ENCODE results near the gene ITSN2. TPM values are rescaled to one million over a fixed set of nuclear protein-coding genes. Genes with fewer than 3 reads are reported as not detected.

Gene ITSN2
- total and polyA plus RNA-seq, 2 experiments from 2014 or later = 20.3 to 34.4 TPM

GRCh38 chr2:24332791-24333540 is 27.4 kb downstream of the ITSN2 start:
- H4K20me1 ChIP-seq (ENCODE audit: insufficient read depth, poor library complexity, severe bottlenecking) = peaks cover 5% of the 10 kb centered on the region
- H3K4me3 ChIP-seq = no peak overlapping the region
- H3K27me3 ChIP-seq = no peaks in the 10 kb centered on the region
- H3K4me2 ChIP-seq = no peak overlapping the region
- TF ChIP-seq EZH2phosphoT487 (IDR thresholded peaks at IDR 0.05; ENCODE audit: low read depth, severe bottlenecking, unreplicated experiment) (no peak), EZH2 (IDR thresholded peaks at IDR 0.05; ENCODE audit: borderline replicate concordance) (no peak)
- no peaks in the 10 kb centered on the region for H3K4me1 ChIP-seq (ENCODE audit: insufficient read depth)
- no peak for DNase-seq (ENCODE audit: low spot score)
- no peaks in the 10 kb centered on the region for H3K36me3 ChIP-seq (replicated peaks; ENCODE audit: insufficient read depth, low read depth)
- peaks cover 74% of the 10 kb centered on the region for H3K79me2 ChIP-seq
- H3K9me2 ChIP-seq (replicated peaks; ENCODE audit: insufficient read depth) = no peaks in the 10 kb centered on the region
- no peaks in the 10 kb centered on the region for H3K9me3 ChIP-seq (ENCODE audit: low read depth)
- WGBS (ENCODE audit: low lambda C conversion rate, missing lambda C conversion rate) = 76% methylated on average over 2 of the region's 2 CpGs
- no peak overlapping the region for H3K27ac ChIP-seq
- no peak overlapping the region for H2AFZ ChIP-seq

- no peak overlapping the region for H3K4me3 ChIP-seq
- no peak overlapping the region for H2AFZ ChIP-seq
- DNase-seq (ENCODE audit: low spot score) = no peak
- H3K79me2 ChIP-seq = peaks cover 57% of the 10 kb centered on the region
- TF ChIP-seq EZH2phosphoT487 (IDR thresholded peaks at IDR 0.05; ENCODE audit: low read depth, severe bottlenecking, unreplicated experiment) (no peak), EZH2 (IDR thresholded peaks at IDR 0.05; ENCODE audit: borderline replicate concordance) (no peak), CTCF (IDR thresholded peaks at IDR 0.05; ENCODE audit: poor library complexity) (no peak)
- no peaks in the 10 kb centered on the region for H3K27me3 ChIP-seq
- no peak overlapping the region for H3K27ac ChIP-seq
- H3K4me2 ChIP-seq = no peak overlapping the region
- no peaks in the 10 kb centered on the region for H3K36me3 ChIP-seq (replicated peaks; ENCODE audit: insufficient read depth, low read depth)
- no peaks in the 10 kb centered on the region for H3K4me1 ChIP-seq (ENCODE audit: insufficient read depth)
- peaks cover 6% of the 10 kb centered on the region for H4K20me1 ChIP-seq (ENCODE audit: insufficient read depth, poor library complexity, severe bottlenecking)
- H3K9me2 ChIP-seq (replicated peaks; ENCODE audit: insufficient read depth) = no peaks in the 10 kb centered on the region
- no peaks in the 10 kb centered on the region for H3K9me3 ChIP-seq (ENCODE audit: low read depth)
- 94% methylated on average over 11 of the region's 11 CpGs for WGBS (ENCODE audit: low lambda C conversion rate, missing lambda C conversion rate)
Observed at GRCh38 chr2:24330161-24330560, 30.2 kb downstream of the ITSN2 start.

GRCh38 chr2:24329700-24330099 is 30.6 kb downstream of the ITSN2 start:
- Histone ChIP-seq H3K36me3 (replicated peaks; ENCODE audit: insufficient read depth, low read depth) (no peaks in the 10 kb centered on the region), H3K4me3 (no peak overlapping the region), H3K27me3 (no peaks in the 10 kb centered on the region), H3K27ac (no peak overlapping the region), H3K4me2 (no peak overlapping the region), H3K9me3 (ENCODE audit: low read depth) (no peaks in the 10 kb centered on the region), H3K4me1 (ENCODE audit: insufficient read depth) (no peaks in the 10 kb centered on the region), H4K20me1 (ENCODE audit: insufficient read depth, poor library complexity, severe bottlenecking) (peaks cover 6% of the 10 kb centered on the region), H3K9me2 (replicated peaks; ENCODE audit: insufficient read depth) (no peaks in the 10 kb centered on the region), H2AFZ (no peak overlapping the region), H3K79me2 (peaks cover 54% of the 10 kb centered on the region)
- no peak for DNase-seq (ENCODE audit: low spot score)
- WGBS (ENCODE audit: low lambda C conversion rate, missing lambda C conversion rate) = 66% methylated on average over 2 of the region's 2 CpGs
- TF ChIP-seq EZH2phosphoT487 (IDR thresholded peaks at IDR 0.05; ENCODE audit: low read depth, severe bottlenecking, unreplicated experiment) (no peak), CTCF (IDR thresholded peaks at IDR 0.05; ENCODE audit: poor library complexity) (no peak), EZH2 (IDR thresholded peaks at IDR 0.05; ENCODE audit: borderline replicate concordance) (no peak)

GRCh38 chr2:24328010-24328409 is 32.3 kb downstream of the ITSN2 start:
- H3K9me2 ChIP-seq (replicated peaks; ENCODE audit: insufficient read depth) = no peaks in the 10 kb centered on the region

More at GRCh38 chr2:24328010-24328409, 32.3 kb downstream of the ITSN2 start:
- TF ChIP-seq EZH2phosphoT487 (IDR thresholded peaks at IDR 0.05; ENCODE audit: low read depth, severe bottlenecking, unreplicated experiment) = no peak
- no peak for TF ChIP-seq CTCF (IDR thresholded peaks at IDR 0.05; ENCODE audit: poor library complexity)
- Histone ChIP-seq H3K4me3 (no peak overlapping the region), H3K36me3 (replicated peaks; ENCODE audit: insufficient read depth, low read depth) (no peaks in the 10 kb centered on the region), H3K27me3 (no peaks in the 10 kb centered on the region), H3K4me1 (ENCODE audit: insufficient read depth) (no peaks in the 10 kb centered on the region), H3K79me2 (peaks cover 43% of the 10 kb centered on the region), H3K27ac (no peak overlapping the region), H3K9me3 (ENCODE audit: low read depth) (no peaks in the 10 kb centered on the region), H3K4me2 (no peak overlapping the region), H4K20me1 (ENCODE audit: insufficient read depth, poor library complexity, severe bottlenecking) (peaks cover 6% of the 10 kb centered on the region), H2AFZ (no peak overlapping the region)
- DNase-seq (ENCODE audit: low spot score) = no peak
- 62% methylated on average over 3 of the region's 3 CpGs for WGBS (ENCODE audit: low lambda C conversion rate, missing lambda C conversion rate)

Measured in hepatocyte (in vitro differentiated cells).